HL-60 (cell line): ENCODE data around the gene SERTM2.

ENCODE experiments used
- DNase-seq, 2 experiments: peaks; one replicate each; pipeline ENCODE4 v3.0.0-alpha.2; 2010 to 2020; ENCODE audit warnings: low read depth in 1 of 2, low spot score in 1 of 2
- H3K27ac ChIP-seq: fragments of 250-450 bp; sonication (Bioruptor Pico); replicated peaks from 2 replicates; pipeline ENCODE4 v1.5.1; 2020; ENCODE audit warnings: mild to moderate bottlenecking, moderate library complexity
- H3K27me3 ChIP-seq: fragments of 250-450 bp; sonication (Bioruptor Pico); 2 replicates; pipeline ENCODE4 v1.5.1; 2021; ENCODE audit warnings: mild to moderate bottlenecking, moderate library complexity; ENCODE audit not compliant: insufficient read depth, poor library complexity, severe bottlenecking
- H3K4me3 ChIP-seq: replicated peaks from 2 replicates; pipeline ENCODE4 v1.5.1; 2011; ENCODE audit warnings: mild to moderate bottlenecking, control low read depth, low read length; ENCODE audit not compliant: insufficient read depth
- CTCF ChIP-seq: IDR thresholded peaks from one replicate; pipeline ENCODE4 v1.5.1; 2011; ENCODE audit warnings: low read length, control low read depth, inconsistent platforms; ENCODE audit not compliant: insufficient read depth
- GABPA ChIP-seq: IDR thresholded peaks from 2 replicates; pipeline ENCODE4 v1.6.1; 2012; ENCODE audit warnings: low read depth
- POLR2AphosphoS5 ChIP-seq: IDR thresholded peaks from 2 replicates; pipeline ENCODE4 v1.6.1; 2012; ENCODE audit warnings: low read depth
- REST ChIP-seq: IDR thresholded peaks from 2 replicates; pipeline ENCODE4 v1.6.1; 2012; ENCODE audit warnings: low read depth; ENCODE audit not compliant: insufficient replicate concordance
- SPI1 ChIP-seq: IDR thresholded peaks from 2 replicates; pipeline ENCODE4 v1.6.1; 2012; ENCODE audit warnings: low read depth, mild to moderate bottlenecking, borderline replicate concordance

The SERTM2 gene

GRCh38 chrX:111567542-111568255 is 56.3 kb downstream of the SERTM2 start:
- Histone ChIP-seq H3K27ac (no peak overlapping the region), H3K27me3 (no peaks in the 10 kb centered on the region), H3K4me3 (no peak overlapping the region)
- no peak for DNase-seq
- TF ChIP-seq SPI1 (no peak), REST (no peak), CTCF (no peak), POLR2AphosphoS5 (no peak)

GRCh38 chrX:111568354-111568753 is 56.9 kb downstream of the SERTM2 start:
- H3K27me3 ChIP-seq = no peaks in the 10 kb centered on the region
- TF ChIP-seq GABPA (no peak), POLR2AphosphoS5 (no peak), SPI1 (no peak), CTCF (no peak), REST (no peak)
- H3K27ac ChIP-seq = no peak overlapping the region
- no peak overlapping the region for H3K4me3 ChIP-seq
- DNase-seq = no peak

GRCh38 chrX:111568817-111569216 is 57.4 kb downstream of the SERTM2 start:
- H3K27me3 ChIP-seq = no peaks in the 10 kb centered on the region
- DNase-seq = no peak
- TF ChIP-seq POLR2AphosphoS5 (no peak), REST (no peak), SPI1 (no peak), CTCF (no peak), GABPA (no peak)
- no peak overlapping the region for H3K4me3 ChIP-seq
- H3K27ac ChIP-seq = no peak overlapping the region
